Measurements from ENCODE around the gene ZNF536.

GRCh38 chr19:30481063-30481462 lies 108.9 kb downstream of the ZNF536 start:
- TF ChIP-seq CTCF (IDR thresholded peaks at IDR 0.05), result no peak
- TF ChIP-seq POLR2AphosphoS5 (IDR thresholded peaks at IDR 0.05), result no peak
- TF ChIP-seq POLR2A (IDR thresholded peaks at IDR 0.05), result no peak
- TF ChIP-seq EP300 (IDR thresholded peaks at IDR 0.05), result no peak
